Measurements from ENCODE around the gene ASTN2. TPM values are rescaled to one million over a fixed set of nuclear protein-coding genes. Genes with fewer than 3 reads are reported as not detected.

The ASTN2 gene
- total and polyA plus RNA-seq, 9 of the 15 experiments (the other 6 are each of a cell fraction or from before 2014, with no cell fraction given): 0.56 to 3.5 (median 1.9) TPM

GRCh38 chr9:116686693-116687073 lies 728.2 kb downstream of the ASTN2 start (continued):
- TF ChIP-seq ZNF23 (CRISPR knock-in tag; IDR thresholded peaks at IDR 0.05) (no peak), REST (IDR thresholded peaks at IDR 0.05; ENCODE audit: borderline replicate concordance) (no peak), REST (CRISPR knock-in tag; IDR thresholded peaks at IDR 0.05; ENCODE audit: low read depth) (no peak), BACH1 (tag; IDR thresholded peaks at IDR 0.05) (no peak), ZNF354B (CRISPR knock-in tag; IDR thresholded peaks at IDR 0.05) (no peak), GTF3C2 (IDR thresholded peaks at IDR 0.05; ENCODE audit: borderline replicate concordance, extremely low read depth, insufficient read length) (no peak), ZNF398 (CRISPR knock-in tag; IDR thresholded peaks at IDR 0.05) (no peak), MLX (CRISPR knock-in tag; conservative IDR thresholded peaks at IDR 0.05) (no peak), HINFP (tag; conservative IDR thresholded peaks at IDR 0.05; ENCODE audit: low read depth) (no peak), ZNF668 (CRISPR knock-in tag; IDR thresholded peaks at IDR 0.05) (no peak), WHSC1 (IDR thresholded peaks at IDR 0.05; ENCODE audit: low read length) (no peak), PYGO2 (tag; IDR thresholded peaks at IDR 0.05) (no peak)

Data from K562 (cell line).